HuH-7 (cell line): ENCODE data around the gene BIK.

ENCODE experiments used
- DNase-seq: peaks from one replicate; pipeline ENCODE4 v3.0.0; 2011; ENCODE audit warnings: low spot score

BIK gene

DNA sequence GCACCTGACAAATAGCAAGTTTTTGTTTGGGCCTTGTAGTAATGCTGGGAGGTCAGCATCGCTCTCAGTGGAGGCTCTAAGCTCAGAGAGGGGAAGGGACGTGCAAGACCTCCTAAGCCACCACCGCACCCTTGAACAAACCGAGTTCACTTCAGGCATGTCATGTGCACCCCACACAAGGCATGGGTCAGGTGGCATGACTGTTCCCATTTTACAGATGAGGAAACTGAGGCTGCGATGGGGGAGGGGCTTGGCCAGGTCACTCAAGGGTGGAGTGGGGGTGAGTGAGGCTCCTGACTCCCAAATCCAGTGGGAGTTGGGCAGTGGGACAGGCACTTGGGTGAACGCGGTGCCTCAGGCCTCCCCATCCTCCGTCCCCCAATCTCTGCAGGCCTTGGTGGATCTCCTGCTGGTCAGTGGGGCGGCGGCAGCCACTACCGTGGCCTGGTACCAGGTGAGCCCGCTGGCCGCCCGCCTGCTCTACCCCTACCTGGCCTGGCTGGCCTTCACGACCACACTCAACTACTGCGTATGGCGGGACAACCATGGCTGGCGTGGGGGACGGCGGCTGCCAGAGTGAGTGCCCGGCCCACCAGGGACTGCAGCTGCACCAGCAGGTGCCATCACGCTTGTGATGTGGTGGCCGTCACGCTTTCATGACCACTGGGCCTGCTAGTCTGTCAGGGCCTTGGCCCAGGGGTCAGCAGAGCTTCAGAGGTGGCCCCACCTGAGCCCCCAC is 52.0 kb downstream of the BIK start:
- no peak for DNase-seq

DNA sequence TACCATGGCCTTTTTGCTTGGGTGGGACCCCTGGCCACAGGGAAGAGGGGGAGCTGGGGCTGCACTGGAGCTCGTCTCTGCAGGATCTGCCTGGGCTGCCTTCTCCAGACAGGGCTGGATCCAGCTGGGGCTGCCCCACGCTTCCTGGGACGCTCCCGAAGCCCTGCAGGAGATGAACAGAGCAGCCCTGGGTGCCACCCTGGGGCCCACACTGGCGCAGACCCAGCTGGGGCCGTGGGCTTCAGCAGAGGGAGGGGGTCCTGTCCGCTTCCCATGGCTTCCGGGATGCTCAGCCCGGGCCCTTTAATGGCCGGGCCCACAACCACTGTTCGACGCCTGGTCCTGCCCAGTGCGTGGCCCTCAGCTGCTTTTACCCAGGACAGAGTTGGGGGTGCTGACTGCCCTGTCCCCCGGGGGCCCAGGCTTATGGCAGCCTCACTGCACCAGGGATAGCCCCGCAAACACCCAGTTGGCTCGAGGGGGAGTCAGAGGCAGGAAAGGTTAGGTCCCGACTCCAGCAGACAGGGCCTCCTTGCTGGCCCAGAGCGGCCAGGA is 52.8 kb downstream of the BIK start:
- no peak for DNase-seq

DNA sequence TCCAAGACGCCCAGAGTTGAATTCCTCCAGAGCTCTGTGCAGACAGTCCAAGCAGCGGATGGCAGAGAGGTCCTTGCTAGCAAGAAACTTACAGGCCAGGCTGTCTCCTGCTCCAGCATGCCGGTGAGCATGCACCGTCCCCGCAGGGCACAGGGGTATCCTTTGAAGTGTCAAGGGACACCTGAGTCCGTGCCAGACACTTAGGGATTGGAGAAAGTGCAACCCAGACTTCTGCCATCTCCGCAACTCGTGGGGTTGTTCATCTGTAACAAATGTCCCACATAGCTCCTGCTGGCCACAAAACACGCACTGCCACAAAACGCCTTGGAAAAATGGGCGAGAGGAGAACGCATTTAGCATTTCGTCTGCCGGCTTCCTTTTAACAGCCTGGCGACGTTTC is 54.1 kb downstream of the BIK start:
- no peak for DNase-seq

DNA sequence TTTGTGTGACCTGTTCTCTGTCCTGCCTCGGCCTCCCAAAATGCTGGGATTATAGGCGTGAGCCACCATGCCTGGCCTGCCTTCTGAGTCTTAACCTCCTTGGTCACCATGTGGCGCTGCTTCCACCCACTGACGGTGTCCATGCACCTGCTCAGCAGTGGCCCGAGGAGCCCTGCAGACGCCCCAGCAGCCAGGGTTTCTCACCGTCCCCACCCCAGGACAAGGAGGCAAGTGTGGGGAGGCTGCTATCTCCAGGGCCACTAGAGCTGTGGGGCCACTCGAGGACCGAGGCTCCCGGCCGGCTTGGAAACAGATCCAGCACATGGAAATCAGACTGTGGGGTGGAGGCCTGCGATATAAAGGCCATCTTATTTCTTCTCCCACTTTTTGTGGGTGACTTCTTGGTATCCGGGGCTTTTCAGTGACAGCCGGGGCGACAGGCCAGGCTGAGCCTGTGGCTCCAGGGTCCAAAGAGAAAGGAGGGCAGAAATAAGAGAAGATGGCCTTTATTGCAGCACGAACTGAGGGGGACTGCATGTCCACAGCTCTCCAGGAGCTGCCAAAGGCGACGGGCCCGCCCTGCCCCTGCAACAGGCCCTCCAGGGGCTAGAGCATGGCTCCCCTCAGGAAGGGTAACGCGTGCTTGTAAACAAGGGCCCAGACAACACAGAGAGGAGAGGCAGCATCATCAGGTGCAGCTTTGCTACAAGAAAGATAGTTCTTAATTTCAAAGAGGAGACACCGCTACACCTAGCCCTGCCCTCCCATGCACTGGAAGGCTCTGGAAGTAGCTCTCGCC is 55.8 kb downstream of the BIK start:
- DNase-seq, result no peak

DNA sequence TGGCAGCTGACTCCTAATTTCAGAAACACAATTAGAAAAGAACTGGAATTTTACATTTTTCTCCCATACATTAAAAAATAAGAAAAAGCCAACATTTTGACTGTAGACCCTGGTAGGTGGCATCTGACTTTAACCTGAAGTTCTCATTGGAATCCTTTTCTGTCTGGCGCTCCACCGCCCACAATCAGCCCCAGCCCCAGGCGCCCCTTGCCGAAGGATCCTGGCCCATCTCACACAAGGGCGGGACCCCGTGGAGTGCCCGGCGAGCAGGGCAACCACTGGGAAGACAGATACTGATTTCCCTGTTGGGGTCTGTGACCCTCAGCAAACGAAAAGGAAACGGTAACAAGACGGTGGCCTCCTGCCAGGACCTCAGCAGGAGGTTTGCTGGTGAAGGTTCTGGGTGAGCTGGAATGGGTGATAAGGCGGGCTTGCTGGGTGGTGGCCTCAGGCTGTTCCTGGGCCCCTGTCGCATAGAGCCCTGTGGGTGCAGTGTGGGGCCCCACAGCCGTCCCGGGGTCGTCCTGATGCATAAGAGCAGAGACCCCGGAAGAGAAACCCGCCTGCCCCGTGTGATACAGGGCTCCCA is 56.5 kb downstream of the BIK start:
- DNase-seq, result no peak

DNA sequence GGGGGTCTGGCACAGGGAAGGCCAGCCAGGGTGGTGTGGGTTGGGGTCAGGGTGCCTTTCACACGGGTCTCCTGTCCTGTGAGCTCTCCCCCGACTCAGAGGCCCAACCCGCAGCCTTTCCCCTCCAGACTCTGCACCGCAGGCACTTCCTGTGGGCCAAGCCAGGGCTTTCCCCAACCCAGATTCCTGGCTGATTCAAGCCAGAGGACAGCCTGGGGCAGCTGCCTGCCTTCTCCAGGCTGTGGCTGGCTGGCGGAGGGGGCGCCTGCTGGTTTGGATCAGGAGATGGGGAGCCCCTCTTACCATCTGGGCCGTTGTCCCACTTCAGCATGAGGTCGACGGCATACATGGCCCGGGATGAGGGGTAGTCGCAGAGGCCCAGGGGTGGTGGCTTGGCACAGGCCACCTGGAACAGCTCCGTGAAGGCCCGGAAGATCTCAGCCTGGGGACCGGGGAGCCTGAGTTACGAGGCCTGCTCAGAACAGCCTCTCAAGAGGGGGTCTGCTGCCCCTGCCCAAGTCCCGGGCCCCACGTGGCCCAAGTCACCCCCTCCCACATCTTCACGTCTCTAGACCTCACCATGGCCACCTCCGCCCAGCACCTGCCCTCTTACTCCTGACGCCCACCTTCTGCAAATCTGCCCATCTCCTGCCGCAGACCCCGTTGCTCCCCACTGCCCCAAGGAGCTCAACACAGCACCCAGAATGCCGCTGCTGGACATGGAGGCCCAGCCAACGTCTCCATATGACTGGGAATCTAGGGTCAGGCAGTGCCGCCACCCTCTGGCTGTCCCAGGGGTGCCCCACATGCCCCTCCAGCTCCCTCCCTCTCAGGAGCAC is 58.1 kb downstream of the BIK start:
- DNase-seq, result no peak

DNA sequence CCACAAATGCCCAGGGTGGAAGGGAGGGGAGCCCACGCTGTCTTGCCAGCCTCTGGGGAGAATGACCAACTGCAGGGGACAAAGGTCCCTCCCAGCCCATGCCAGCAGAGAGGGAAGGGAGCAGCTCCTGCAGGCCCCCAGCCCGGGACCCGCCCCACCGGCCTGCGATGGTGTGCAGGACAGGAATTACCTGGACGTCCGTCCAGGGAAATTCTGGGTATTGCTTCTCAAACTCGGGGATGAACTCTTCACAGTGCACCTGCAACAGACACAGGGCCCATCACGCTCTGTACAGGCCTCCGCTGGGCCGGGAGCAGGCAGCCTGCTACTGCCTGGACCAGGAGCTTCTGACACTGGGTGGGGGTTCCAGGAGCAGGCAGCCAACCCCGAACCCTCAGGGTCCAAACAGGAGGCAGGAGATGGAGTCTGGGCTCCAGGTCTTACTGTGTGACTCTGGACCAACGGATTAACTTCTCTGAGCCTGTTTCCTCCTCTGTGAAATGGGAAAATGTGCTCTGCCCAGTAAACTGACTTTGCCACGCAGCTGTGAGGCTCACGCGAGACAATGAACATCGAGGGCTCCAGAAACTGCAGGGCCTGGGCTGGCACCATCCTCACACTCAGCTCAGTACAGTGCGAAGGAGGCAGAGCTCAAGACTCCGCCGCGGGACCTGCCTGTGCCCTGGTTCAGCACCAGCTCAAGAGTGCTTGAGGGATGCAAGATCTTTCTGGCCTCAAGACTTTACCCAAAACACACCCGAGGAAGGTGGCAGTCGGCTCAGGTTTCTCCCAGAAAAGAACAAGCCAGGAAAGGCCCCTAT is 59.0 kb downstream of the BIK start:
- no peak for DNase-seq

DNA sequence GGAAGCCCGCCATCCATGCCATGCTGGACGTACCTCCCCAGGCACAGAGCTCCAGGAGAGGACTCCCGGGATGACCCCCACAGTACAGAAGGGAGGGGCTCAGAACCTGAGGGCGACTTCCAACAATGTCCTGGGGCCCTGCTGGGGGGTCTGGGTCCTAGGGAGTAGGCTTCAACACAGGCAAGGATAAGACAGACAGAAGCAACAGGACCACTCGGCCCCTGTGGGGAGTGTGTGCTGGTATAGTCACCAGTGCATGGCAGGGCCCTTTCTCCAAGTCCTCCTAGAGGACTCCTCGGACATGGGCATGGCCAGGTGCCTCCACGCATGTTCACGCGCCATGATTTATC is 59.6 kb downstream of the BIK start:
- DNase-seq, result no peak

DNA sequence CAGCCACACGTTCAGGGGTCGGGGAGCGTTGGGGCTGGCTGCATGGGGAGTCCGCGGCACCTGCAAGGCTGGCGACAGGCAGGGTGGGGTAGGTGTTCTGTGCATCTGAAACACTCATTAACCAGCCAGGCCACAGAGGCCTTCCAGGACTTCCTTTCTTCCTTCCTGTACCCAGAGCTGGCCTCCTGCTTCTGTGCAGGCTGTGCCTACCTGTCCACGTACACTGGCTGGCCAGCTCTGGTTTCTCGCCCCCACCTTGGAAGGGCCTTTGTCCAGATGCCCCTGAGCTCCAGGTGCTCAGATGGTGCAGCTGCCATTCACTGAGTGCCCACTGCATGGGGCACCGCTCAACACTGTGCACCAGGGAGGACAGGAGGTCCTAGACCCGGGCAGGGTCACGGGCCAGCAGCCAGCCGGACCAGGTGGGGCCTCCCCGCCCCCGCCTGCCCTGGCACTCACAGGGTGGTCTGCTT is 60.5 kb downstream of the BIK start:
- DNase-seq, result no peak

DNA sequence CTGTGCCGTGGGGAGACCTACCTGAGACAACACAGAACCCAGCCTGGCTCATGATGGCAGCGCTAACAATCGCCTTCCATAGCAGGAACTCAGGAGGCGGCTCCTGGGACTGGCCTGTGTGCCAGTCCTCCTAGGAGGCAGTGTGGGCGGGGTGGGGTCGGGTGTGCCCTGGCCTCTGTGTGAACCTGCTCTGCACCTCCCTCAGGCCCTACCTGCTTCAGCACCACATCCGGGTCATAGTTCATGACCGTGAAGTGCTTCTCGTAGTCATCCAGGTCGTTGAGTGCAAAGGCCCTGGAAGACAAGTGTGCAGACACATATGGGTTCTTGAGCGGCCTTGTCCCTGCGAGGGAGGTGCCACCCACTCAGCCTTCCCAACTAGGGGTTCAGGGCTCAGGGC is 61.1 kb downstream of the BIK start:
- DNase-seq, result no peak

DNA sequence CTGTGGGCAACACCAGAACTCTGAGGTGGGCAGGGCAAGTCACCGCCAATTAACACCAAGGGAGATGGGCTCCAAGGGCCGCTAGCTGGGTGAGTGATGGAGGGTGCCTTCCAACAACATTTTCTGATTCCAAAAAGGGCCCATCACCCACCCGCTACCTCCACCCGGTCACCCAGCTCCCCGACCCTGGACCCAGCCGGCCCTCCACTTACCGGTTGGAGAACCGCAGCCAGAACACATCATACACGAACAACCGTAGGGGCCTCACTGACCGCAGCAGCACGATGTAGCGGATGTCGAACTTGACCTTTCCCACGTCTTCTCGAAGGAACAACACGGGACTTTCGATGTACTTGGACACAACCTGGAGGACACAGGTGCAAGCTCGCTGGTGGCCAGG is 61.6 kb downstream of the BIK start:
- no peak for DNase-seq

DNA sequence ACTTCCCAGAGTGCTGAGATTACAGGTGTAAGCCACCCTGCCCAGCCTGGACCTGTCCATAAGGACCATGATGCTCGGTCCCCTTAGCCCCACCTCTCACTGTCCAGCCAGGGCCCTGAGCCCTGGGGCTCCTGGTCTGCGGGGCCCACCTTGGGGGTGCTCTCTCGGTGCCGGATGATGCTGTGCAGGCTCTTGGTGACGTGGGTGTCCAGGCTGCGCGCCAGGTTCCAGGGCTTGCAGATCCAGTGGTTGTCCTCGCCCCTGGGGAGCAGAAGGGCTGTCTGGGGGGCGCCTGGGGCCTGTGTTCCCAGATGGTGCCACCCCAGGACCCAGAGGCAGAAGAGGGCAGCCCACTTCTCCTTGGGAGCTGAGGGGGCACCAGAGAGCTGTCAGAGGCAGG is 63.0 kb downstream of the BIK start:
- DNase-seq, result no peak

DNA sequence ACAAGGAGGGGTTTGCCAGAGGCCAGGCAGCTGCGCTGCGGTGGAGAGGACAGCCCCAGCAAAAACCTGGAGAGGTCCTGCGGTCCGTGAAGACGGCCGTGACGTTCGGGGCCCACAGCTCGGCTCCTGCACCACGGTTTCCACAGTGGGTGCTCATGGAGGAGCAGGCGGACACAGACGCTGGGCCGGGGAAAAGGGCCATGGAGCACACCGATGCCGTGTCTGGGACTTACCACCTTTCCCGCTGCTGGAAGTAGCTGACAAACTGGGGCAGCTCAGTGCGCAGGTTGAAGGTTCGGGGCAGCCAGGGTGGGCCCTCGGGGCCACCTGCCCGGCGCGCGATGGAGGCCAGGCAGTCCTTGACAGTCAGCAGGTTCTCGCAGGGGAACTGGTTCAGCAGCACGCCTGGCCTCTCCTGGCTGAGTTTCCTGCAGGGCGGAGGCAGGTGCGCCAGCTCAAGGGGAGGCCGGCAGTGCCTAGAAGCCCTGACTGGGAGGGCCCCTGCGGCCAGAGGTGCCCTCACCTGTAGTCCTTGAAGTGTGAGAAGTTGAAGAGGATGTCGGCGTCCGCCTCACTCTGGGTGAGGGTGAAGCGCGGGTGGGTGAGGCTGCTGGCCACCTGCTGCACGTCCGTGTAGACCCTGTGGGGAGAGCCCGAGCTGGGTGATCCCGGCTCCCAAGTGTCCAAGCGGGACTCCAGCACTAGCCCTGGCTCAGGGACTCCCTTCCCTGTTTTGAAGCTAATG is 63.6 kb downstream of the BIK start:
- DNase-seq, result no peak

DNA sequence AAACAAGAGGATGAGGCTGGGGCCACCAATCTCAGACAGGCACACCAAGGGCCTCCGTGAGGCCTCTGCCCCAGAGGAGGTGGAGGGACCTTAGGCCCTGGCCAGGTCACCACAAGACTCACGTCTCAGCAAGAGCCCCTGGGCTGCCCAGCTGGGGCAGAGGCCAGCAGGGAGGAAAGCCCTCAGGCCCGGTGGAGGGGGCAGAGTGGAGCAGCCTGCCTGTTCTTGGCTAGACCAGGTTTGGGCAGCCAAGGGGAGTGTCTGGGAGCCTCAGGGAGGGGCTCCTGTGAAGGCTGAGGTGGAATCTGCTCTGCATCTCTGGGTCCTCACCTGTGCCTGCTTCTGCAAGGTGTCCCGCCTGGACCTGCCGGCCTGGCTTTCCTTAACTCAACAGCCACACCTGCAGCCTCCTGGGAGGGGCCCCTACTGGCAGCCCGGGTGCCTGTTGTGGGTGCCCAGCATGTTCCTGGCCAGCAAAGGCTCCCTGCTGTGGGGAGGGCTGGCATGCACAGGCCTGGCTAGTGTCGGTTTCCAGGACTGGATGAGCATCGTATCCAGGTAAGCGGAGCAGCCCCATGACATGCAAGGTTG is 64.5 kb downstream of the BIK start:
- no peak for DNase-seq

DNA sequence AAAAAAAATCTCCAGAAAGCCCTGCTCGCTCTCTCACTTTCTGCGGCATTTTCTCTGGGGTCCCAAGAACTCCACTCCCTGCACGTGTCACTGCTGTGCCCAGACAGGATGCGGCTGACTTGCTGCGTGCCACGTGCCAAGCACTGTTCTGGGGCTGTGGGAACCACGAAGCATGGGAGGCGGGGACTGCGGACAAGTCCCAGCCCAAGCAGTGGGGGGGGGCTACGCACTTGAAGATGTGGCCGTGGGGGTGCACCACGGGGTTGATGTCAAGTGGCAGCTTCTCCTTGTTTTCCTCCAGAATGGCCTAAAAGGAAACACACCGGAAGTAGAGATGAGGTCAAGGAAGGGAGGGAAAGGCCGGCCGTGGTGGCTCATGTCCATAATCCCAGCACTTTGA is 65.5 kb downstream of the BIK start:
- no peak for DNase-seq

DNA sequence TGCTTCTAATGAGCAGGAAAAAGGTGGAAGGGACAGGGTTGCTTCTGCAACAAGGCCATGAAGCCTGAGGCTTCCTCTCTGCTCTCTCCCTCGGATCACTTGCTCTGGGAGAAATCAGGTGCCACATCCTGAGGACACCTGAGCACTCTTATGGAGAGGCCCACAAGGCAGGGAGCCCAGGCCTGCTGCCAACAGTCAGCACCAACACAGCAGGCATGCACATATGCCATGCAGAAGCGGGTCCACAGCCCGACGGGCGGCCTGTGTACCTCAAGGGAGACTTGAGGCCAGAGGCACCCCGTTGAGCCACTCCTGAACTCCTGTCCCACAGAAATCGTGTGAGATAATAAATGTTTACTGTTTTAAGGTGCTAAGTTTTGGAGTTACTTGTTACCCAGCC is 66.9 kb downstream of the BIK start:
- DNase-seq, result no peak
